GM12864 (cell line): ENCODE results near the gene HADHB.
"Not testable (repeated sequence)": the region's sequence is repeated elsewhere in the genome, so short reads cannot be mapped to it uniquely, and the experiment has no call there.

ENCODE experiments used
- DNase-seq: peaks from one replicate; pipeline ENCODE4 v3.0.0-alpha.2; 2011; ENCODE audit warnings: low read depth
- H3K4me3 ChIP-seq: 2 replicates; pipeline ENCODE4 v1.5.1; 2011; ENCODE audit warnings: mild to moderate bottlenecking, low read depth, low read length, control low read depth
- TF ChIP-seq, protein P1 (sequence below): IDR thresholded peaks from 2 replicates; pipeline ENCODE4 v1.5.1; 2011; ENCODE audit warnings: low read depth, mild to moderate bottlenecking, moderate library complexity, low read length, control low read depth, inconsistent platforms; ENCODE audit errors: missing control alignments

The HADHB gene

GRCh38 chr2:26245231-26245732, 543 bp downstream of the HADHB start:
- H3K4me3 ChIP-seq: peak overlapping the region; percentile 83
- TF ChIP-seq, protein P1, sequence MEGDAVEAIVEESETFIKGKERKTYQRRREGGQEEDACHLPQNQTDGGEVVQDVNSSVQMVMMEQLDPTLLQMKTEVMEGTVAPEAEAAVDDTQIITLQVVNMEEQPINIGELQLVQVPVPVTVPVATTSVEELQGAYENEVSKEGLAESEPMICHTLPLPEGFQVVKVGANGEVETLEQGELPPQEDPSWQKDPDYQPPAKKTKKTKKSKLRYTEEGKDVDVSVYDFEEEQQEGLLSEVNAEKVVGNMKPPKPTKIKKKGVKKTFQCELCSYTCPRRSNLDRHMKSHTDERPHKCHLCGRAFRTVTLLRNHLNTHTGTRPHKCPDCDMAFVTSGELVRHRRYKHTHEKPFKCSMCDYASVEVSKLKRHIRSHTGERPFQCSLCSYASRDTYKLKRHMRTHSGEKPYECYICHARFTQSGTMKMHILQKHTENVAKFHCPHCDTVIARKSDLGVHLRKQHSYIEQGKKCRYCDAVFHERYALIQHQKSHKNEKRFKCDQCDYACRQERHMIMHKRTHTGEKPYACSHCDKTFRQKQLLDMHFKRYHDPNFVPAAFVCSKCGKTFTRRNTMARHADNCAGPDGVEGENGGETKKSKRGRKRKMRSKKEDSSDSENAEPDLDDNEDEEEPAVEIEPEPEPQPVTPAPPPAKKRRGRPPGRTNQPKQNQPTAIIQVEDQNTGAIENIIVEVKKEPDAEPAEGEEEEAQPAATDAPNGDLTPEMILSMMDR: no peak
- no peak for DNase-seq

GRCh38 chr2:26245810-26246209, 1.1 kb downstream of the HADHB start:
- DNase-seq: no peak
- TF ChIP-seq, protein P1: no peak
- peak overlapping the region; percentile 83 for H3K4me3 ChIP-seq

GRCh38 chr2:26246818-26247217, 2.1 kb downstream of the HADHB start:
- no peak for DNase-seq
- H3K4me3 ChIP-seq: peak overlapping the region; percentile 83; the same call in 1 of the 2 replicates
- TF ChIP-seq, protein P1: no peak

- DNase-seq: no peak
- TF ChIP-seq, protein P1: no peak
- no peak overlapping the region for H3K4me3 ChIP-seq
Measured at GRCh38 chr2:26249625-26250024, 4.9 kb downstream of the HADHB start.

- H3K4me3 ChIP-seq: no peak overlapping the region
- no peak for DNase-seq
- TF ChIP-seq, protein P1: no peak
Measured at GRCh38 chr2:26251893-26252292, 7.2 kb downstream of the HADHB start.

- no peak for DNase-seq
- no peak overlapping the region for H3K4me3 ChIP-seq
- TF ChIP-seq, protein P1: no peak
Measured at GRCh38 chr2:26255759-26256384, 11.1 kb downstream of the HADHB start.

- H3K4me3 ChIP-seq, DNase-seq: not testable (repeated sequence)
Measured at GRCh38 chr2:26258836-26259235, 14.1 kb downstream of the HADHB start.
